Omental fat pad (tissue), 4 donors: ENCODE measurements around the gene COL5A3. TPM values are rescaled to one million over a fixed set of nuclear protein-coding genes. Genes with fewer than 3 reads are reported as not detected.

Source experiments
- ATAC-seq: fragments of 150-250 bp; one replicate; pipeline ENCODE4 v1.9.1; 2016; ENCODE audit warnings: mild to moderate bottlenecking, moderate library complexity; ENCODE audit not compliant: low FRiP score
- DNase-seq: peaks from one replicate; pipeline ENCODE4 v3.0.0-alpha.2; 2019; ENCODE audit warnings: low spot score
- total RNA-seq, 4 donors: library from RNA; depleted of rRNA; stranded (reverse); fragments of >200 nt; gene quantifications; one replicate each; pipeline ENCODE4 v1.1.0, GENCODE V29; 2016
- TF ChIP-seq, protein P1 (sequence below), 3 donors: fragments of 450-650 bp; IDR thresholded peaks; one replicate each; pipeline ENCODE4 v1.5.1; 2016 to 2017; ENCODE audit warnings: antibody characterized with exemption in 3 of 3, mild to moderate bottlenecking in 3 of 3, moderate library complexity in 2 of 3

The COL5A3 gene
- total RNA-seq, 4 donors from 2014 or later = 11.5 to 74.1 (median 25.0) TPM

DNA sequence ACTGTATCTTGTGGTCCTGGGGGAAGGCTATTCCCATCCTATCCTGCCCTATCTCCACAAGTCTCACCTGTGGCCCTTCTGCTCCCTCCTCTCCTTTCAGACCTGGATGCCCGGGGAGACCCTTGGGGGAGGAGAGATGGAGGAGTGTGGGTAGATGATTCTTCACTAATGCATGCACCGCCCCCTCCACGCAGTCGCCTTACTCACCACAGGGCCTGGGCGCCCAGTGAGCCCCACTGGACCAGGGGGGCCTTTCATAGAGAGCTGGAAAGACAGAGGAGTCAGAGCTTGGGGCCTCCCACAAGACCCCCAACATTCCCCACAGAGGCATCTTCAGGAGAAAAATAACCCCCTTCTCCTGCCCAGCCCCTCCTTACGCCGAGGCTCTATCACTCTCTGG lies 14.3 kb downstream of the COL5A3 start:
- DNase-seq = no peak

DNA sequence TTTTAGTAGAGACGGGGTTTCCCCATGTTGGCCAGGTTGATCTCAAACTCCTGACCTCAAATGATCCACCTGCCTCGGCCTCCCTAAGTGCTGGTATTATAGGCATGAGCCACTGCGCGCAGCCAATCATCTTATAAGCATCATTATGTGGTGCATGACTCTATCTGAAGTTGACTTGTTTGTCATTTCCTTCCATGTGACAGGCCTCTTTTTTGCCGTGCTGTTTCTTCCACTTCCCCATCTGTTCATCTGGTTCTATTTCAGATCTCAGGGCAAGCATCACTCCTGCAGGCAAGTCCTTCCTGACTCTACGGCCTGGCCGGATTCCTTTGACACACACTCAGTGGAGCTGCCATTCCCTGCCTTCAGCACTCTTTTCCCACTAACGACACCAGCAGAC lies 15.2 kb downstream of the COL5A3 start:
- DNase-seq (no peak), ATAC-seq (no peak)

More for the DNA sequence above, 14.3 kb downstream of the COL5A3 start:
- TF ChIP-seq, protein P1, sequence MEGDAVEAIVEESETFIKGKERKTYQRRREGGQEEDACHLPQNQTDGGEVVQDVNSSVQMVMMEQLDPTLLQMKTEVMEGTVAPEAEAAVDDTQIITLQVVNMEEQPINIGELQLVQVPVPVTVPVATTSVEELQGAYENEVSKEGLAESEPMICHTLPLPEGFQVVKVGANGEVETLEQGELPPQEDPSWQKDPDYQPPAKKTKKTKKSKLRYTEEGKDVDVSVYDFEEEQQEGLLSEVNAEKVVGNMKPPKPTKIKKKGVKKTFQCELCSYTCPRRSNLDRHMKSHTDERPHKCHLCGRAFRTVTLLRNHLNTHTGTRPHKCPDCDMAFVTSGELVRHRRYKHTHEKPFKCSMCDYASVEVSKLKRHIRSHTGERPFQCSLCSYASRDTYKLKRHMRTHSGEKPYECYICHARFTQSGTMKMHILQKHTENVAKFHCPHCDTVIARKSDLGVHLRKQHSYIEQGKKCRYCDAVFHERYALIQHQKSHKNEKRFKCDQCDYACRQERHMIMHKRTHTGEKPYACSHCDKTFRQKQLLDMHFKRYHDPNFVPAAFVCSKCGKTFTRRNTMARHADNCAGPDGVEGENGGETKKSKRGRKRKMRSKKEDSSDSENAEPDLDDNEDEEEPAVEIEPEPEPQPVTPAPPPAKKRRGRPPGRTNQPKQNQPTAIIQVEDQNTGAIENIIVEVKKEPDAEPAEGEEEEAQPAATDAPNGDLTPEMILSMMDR (IDR thresholded peaks at IDR 0.05) = no peak
- ATAC-seq = no peak

DNA sequence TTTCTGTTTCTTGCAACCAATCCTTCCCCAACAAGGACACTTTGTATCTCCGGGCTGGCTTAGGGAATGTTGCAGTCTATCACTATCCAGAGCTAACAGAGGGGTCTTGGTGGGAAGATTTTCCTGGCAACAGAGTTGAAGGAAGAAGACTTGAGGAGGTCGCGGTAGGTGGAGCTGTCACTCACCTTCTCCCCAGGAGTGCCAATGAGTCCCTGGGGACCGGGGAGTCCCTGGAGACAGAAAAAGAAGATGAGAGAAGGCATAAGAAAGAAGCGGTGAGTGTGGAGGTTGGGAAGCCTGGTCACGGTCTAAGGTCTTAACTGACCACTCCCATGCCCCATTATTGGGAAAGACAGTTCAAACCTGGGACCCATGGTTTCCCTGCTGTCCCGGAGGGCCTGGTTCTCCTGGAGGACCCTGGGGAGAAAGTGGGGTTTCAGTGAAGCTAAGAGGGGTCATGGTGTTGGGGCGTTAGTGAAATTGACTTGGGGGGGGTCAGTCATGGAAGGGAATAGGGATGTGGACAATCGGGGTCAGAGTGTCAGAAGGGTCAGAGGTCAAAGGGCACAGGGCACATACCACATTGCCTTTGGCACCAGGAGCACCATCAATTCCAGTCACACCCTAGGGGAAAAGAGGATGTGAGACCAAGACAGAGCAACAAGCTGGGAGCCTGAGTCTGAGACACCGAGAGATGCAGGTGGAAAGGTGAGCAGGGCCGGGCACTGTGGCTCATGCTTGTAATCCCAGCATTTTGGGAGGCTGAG lies 18.7 kb downstream of the COL5A3 start:
- TF ChIP-seq, protein P1 (IDR thresholded peaks at IDR 0.05) = no peak
- DNase-seq (no peak), ATAC-seq (no peak)

More for the DNA sequence above, 15.2 kb downstream of the COL5A3 start:
- TF ChIP-seq, protein P1 (IDR thresholded peaks at IDR 0.05) = no peak

DNA sequence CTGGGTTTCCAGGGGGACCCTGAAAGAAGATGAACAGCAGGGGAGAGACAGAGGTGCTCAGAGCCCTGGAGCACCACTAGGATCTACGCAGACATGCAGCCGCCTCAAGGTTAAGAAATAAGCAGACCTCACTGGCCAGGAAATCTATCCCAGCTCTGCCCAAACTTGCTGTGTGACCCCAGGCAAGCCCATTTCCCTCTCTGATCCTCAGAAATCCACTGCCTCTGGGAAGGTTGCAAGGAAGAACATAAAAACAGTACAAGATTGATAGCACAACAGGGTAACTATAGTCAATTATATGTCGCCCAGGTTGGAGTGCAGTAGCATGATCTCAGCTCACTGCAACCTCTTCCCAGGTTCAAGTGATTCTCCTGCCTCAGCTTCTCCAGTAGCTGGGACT lies 20.8 kb downstream of the COL5A3 start:
- ATAC-seq (no peak), DNase-seq (no peak)
- TF ChIP-seq, protein P1 (IDR thresholded peaks at IDR 0.05) = no peak

DNA sequence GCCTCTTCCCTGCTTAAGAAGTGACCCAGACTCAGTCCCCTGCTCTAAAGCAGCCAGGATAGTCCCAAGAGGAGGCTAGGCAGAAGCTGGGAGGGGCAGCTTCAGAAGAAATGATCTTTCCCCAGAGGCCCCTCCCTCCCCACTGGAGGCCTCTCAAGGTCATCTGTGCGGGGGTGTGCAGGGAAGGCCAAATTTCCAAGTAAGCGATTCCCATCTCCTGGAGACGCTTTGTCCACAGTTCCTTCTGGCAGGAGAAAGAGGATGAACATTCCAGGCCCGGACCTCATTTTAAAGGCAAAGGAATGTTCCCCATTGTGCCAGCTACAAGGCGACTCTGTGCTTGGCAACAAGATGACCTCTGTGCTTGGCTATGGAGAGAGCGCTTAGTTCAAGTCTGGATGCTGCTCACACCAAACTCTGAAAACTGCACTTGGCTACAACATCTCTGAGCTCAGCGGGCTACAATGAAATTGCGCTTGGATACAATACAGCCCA lies 23.5 kb downstream of the COL5A3 start:
- ATAC-seq (no peak), DNase-seq (no peak)
- TF ChIP-seq, protein P1 (IDR thresholded peaks at IDR 0.05) = no peak

DNA sequence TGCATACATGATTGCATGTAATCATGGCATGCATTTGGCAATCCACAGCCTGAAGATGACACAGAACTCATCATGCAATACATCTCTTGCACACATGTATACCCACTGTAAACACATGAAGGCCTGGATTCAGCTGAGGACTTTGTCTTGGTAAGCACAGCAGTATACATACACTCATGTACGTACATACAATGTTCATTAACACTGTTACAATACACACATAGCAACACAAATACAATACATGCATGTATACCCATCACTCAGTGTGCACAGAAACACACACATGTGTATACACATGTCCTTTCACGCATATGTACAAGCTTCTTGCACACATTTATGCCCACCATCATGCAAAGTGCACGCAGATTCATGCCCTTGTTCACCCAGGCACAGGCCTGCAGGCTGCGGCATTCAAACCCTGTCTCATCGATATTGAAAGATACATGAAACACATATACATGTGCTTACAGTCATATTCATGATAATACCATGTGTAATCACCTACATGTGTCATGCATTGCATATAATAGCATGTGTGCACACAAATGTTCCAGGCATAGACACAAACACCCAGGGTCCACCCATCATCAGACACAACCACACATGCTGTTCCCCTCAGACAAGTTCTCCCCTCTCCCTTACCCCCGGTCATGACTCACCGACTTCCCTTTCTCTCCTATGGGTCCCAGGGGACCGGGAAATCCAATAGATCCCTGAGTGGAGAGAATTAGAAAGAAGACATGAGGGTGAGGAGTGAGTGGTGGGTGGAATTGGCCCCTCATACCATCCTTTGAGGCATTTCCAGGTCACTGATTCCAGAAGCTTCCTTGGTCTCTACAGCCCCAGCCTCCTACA lies 28.7 kb downstream of the COL5A3 start:
- DNase-seq = no peak
- TF ChIP-seq, protein P1 (IDR thresholded peaks at IDR 0.05) = no peak
- no peak for ATAC-seq
